ENCODE data around the gene SCART1. TPM values are rescaled to one million over a fixed set of nuclear protein-coding genes. Genes with fewer than 3 reads are reported as not detected.

SCART1 gene
- polyA plus RNA-seq, 1 donor from 2014 or later = not detected

- Mint-ChIP-seq H3K4me3 (no peak overlapping the region), H3K36me3 (peaks cover 2% of the 10 kb centered on the region), H3K9me3 (no peaks in the 10 kb centered on the region), H3K27ac (no peak overlapping the region), H3K27me3 (no peaks in the 10 kb centered on the region), H3K4me1 (no peaks in the 10 kb centered on the region)
Measured at GRCh38 chr10:133457100-133457841, 3.5 kb downstream of the SCART1 start.

- H3K36me3 Mint-ChIP-seq = peaks cover 3% of the 10 kb centered on the region
- H3K9me3 Mint-ChIP-seq = no peaks in the 10 kb centered on the region
- H3K4me3 Mint-ChIP-seq = no peak overlapping the region
- no peaks in the 10 kb centered on the region for H3K4me1 Mint-ChIP-seq
- H3K27ac Mint-ChIP-seq = no peak overlapping the region
- H3K27me3 Mint-ChIP-seq = no peaks in the 10 kb centered on the region
Measured at GRCh38 chr10:133458021-133458709, 4.4 kb downstream of the SCART1 start.

DNA sequence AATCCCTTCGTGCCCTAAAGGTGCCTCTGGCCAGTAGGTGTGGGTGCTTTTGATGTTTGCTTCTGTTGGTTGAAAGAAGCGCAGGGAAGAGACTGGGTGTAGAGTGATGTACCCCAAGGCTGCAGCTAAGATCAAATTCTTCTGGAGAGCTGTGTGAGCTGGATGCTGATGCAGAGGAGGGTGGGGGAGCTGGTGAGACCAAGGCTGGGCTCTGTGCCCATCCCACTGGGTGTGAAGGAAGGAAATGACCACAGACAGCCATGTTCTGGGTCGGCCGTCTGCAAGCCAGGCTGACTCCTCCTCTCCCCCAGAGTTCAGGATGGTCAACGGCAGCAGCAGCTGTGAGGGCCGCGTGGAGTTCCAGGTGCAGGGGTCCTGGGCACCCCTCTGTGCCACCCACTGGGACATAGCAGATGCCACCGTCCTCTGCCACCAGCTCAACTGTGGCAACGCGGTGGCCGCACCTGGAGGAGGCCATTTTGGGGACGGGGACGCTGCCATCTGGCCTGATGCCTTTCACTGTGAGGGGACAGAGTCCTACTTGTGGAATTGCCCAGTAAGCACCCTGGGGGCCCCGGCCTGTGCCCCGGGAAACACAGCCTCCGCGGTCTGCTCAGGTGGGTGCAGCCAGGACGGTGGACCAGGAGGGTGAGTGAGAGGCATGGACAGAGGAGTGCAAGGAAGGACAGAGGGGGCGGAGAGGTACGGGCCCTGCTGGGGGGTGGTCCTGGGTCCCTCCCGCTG, 5.1 kb downstream of the SCART1 start:
- Mint-ChIP-seq H3K9me3 (no peaks in the 10 kb centered on the region), H3K4me1 (no peaks in the 10 kb centered on the region), H3K27me3 (no peaks in the 10 kb centered on the region), H3K36me3 (peaks cover 3% of the 10 kb centered on the region), H3K4me3 (no peak overlapping the region), H3K27ac (no peak overlapping the region)

GRCh38 chr10:133459454-133460207, 5.9 kb downstream of the SCART1 start:
- H3K9me3 Mint-ChIP-seq = no peaks in the 10 kb centered on the region
- H3K36me3 Mint-ChIP-seq = peaks cover 2% of the 10 kb centered on the region
- no peaks in the 10 kb centered on the region for H3K4me1 Mint-ChIP-seq
- H3K27me3 Mint-ChIP-seq = no peaks in the 10 kb centered on the region
- no peak overlapping the region for H3K4me3 Mint-ChIP-seq
- H3K27ac Mint-ChIP-seq = no peak overlapping the region

GRCh38 chr10:133460208-133460769, 6.5 kb downstream of the SCART1 start:
- H3K27me3 Mint-ChIP-seq = no peaks in the 10 kb centered on the region
- no peaks in the 10 kb centered on the region for H3K9me3 Mint-ChIP-seq
- H3K27ac Mint-ChIP-seq = no peak overlapping the region
- H3K36me3 Mint-ChIP-seq = peaks cover 2% of the 10 kb centered on the region
- no peaks in the 10 kb centered on the region for H3K4me1 Mint-ChIP-seq
- H3K4me3 Mint-ChIP-seq = no peak overlapping the region

DNA sequence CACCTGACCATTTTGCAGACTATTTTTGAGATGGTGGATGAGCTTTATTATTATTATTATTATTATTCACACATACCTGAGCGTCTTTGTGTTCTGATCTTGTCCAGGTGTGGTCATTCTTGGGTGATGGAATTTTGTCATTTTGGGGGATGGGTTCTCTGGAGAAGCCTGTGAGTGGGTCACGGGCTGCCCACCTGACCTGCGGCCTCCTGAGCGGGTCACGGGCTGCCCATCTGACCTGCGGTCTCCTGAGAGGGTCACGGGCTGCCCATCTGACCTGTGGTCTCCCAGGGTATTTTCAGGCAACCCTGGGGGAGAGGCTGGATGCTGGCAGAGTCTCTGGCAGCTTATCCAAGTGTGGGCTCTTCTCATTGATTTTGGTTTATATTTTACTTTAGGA, 7.3 kb downstream of the SCART1 start:
- no peaks in the 10 kb centered on the region for H3K9me3 Mint-ChIP-seq
- peaks cover 2% of the 10 kb centered on the region for H3K36me3 Mint-ChIP-seq
- H3K4me3 Mint-ChIP-seq = no peak overlapping the region
- H3K27me3 Mint-ChIP-seq = no peaks in the 10 kb centered on the region
- no peak overlapping the region for H3K27ac Mint-ChIP-seq
- H3K4me1 Mint-ChIP-seq = no peaks in the 10 kb centered on the region

- no peak overlapping the region for H3K27ac Mint-ChIP-seq
- H3K36me3 Mint-ChIP-seq = peaks cover 2% of the 10 kb centered on the region
Measured at GRCh38 chr10:133461841-133462240, 8.1 kb downstream of the SCART1 start.

GRCh38 chr10:133462512-133463305, 9.0 kb downstream of the SCART1 start:
- no peak overlapping the region for H3K4me3 Mint-ChIP-seq
- no peaks in the 10 kb centered on the region for H3K27me3 Mint-ChIP-seq
- H3K27ac Mint-ChIP-seq = no peak overlapping the region
- H3K36me3 Mint-ChIP-seq = peaks cover 3% of the 10 kb centered on the region
- no peaks in the 10 kb centered on the region for H3K4me1 Mint-ChIP-seq
- H3K9me3 Mint-ChIP-seq = no peaks in the 10 kb centered on the region

More at GRCh38 chr10:133461841-133462240, 8.1 kb downstream of the SCART1 start:
- no peak overlapping the region for H3K4me3 Mint-ChIP-seq
- H3K9me3 Mint-ChIP-seq = no peaks in the 10 kb centered on the region
- H3K27me3 Mint-ChIP-seq = no peaks in the 10 kb centered on the region
- H3K4me1 Mint-ChIP-seq = no peaks in the 10 kb centered on the region

- H3K4me1 Mint-ChIP-seq = no peaks in the 10 kb centered on the region
- H3K27ac Mint-ChIP-seq = no peak overlapping the region
- H3K27me3 Mint-ChIP-seq = no peaks in the 10 kb centered on the region
- peaks cover 0 to 3% (median 2%) of the 10 kb centered on the region in 3 donors for H3K9me3 Mint-ChIP-seq
- H3K36me3 Mint-ChIP-seq = peaks cover 7% of the 10 kb centered on the region
- no peak overlapping the region for H3K4me3 Mint-ChIP-seq
Measured at GRCh38 chr10:133464582-133465031, 10.9 kb downstream of the SCART1 start.

- Mint-ChIP-seq H3K27me3 (no peaks in the 10 kb centered on the region), H3K4me3 (no peak overlapping the region), H3K9me3 (peaks cover 0 to 3% (median 2%) of the 10 kb centered on the region in 3 donors), H3K4me1 (no peaks in the 10 kb centered on the region), H3K27ac (no peak overlapping the region), H3K36me3 (peaks cover 7% of the 10 kb centered on the region)
Measured at GRCh38 chr10:133465191-133465949, 11.6 kb downstream of the SCART1 start.

DNA sequence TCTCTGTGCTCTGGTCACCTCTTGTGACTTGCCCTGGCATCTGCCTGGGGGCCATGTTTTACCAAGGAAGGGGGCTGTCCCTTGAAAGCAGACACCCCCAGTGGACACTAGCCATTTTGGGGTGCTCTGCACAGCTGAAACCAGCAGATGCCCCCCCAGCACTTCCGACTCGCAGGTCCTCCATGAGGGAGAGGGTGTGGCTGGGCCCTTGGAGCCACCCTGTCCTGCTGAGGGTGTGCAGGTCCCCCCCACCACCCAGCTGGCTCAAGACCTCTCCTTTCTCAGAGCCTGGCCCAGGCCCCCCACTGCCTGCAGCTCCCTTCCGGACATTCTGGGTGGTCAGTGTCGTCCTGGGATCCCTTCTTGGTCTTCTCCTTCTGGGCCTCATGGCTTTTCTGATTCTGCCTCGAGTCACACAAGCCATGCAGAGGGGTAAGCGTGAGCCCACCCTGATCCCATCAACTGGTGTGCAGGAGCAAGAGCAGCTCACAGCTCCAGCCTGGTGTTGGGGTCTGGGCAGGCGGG, 12.3 kb downstream of the SCART1 start:
- peak overlapping the region in 1 of 3 donors; percentile 52 for H3K27ac Mint-ChIP-seq
- peaks cover 0 to 3% (median 2%) of the 10 kb centered on the region in 3 donors for H3K9me3 Mint-ChIP-seq
- no peaks in the 10 kb centered on the region for H3K27me3 Mint-ChIP-seq
- H3K4me3 Mint-ChIP-seq = no peak overlapping the region
- H3K4me1 Mint-ChIP-seq = no peaks in the 10 kb centered on the region
- H3K36me3 Mint-ChIP-seq = peaks cover 7% of the 10 kb centered on the region

DNA sequence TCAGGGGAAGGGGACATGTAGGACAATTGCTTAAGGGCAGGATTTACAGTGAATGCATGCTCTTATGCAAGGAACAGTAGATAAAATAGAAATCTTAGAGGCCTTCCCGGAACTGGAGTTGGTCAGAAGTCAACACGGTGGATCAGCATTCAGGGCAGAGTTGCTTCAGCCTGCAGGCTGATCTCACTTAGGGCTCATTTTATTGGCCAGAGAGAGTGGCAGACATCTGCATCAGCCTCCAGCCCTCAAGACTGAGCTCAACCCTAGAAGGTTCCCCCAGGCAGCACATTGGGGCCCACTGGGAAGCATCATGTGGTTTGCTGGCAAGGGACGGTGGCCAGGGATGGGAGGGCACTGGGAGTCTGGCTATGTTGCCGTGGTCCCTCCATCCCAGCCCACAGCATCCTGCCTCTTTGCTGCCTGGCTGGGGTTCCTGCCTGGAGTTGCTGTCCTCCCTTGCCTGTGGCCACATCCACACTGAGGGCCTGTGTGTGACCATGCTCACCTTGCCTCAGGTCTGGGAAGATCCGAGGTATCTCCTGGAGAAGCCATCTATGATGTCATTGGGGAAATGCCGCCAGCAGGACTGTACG, 13.0 kb downstream of the SCART1 start:
- Mint-ChIP-seq H3K27me3 (no peaks in the 10 kb centered on the region), H3K4me1 (no peaks in the 10 kb centered on the region), H3K9me3 (peaks cover 0 to 3% (median 2%) of the 10 kb centered on the region in 3 donors), H3K4me3 (no peak overlapping the region), H3K36me3 (peaks cover 7% of the 10 kb centered on the region), H3K27ac (peak overlapping the region in 1 of 3 donors; percentile 52)
